Mesendoderm (in vitro differentiated cells): ENCODE data around the gene CDK7.

Experiments used
- DNase-seq: peaks from one replicate; pipeline ENCODE4 v3.0.0; 2013
- H2AK5ac ChIP-seq: 2 replicates; pipeline ENCODE4 v1.6.1; 2013; ENCODE audit warnings: low read length, inconsistent platforms
- H2BK120ac ChIP-seq: 2 replicates; pipeline ENCODE4 v1.6.1; 2013; ENCODE audit warnings: low read depth, mild to moderate bottlenecking, low read length, moderate library complexity, mixed read lengths
- H2BK15ac ChIP-seq: replicated peaks from 2 replicates; pipeline ENCODE4 v1.6.1; 2013; ENCODE audit warnings: low read depth, mild to moderate bottlenecking, moderate library complexity
- H2BK5ac ChIP-seq: 2 replicates; pipeline ENCODE4 v1.6.1; 2013; ENCODE audit warnings: low read length, inconsistent platforms
- H3K18ac ChIP-seq: 2 replicates; pipeline ENCODE4 v1.6.1; 2013; ENCODE audit warnings: mild to moderate bottlenecking, low read length, mixed read lengths
- H3K23ac ChIP-seq: one replicate; pipeline ENCODE4 v1.6.1; 2013; ENCODE audit warnings: low read length
- H3K27ac ChIP-seq: 2 replicates; pipeline ENCODE4 v1.5.1; 2013; ENCODE audit warnings: low read depth, mild to moderate bottlenecking, inconsistent platforms, low read length, moderate library complexity
- H3K27me3 ChIP-seq: 2 replicates; pipeline ENCODE4 v1.6.1; 2013; ENCODE audit warnings: low read length, control low read depth, mild to moderate bottlenecking, inconsistent platforms; ENCODE audit not compliant: insufficient read depth, poor library complexity
- H3K36me3 ChIP-seq: 2 replicates; pipeline ENCODE4 v1.6.1; 2013; ENCODE audit warnings: low read length, inconsistent platforms; ENCODE audit not compliant: control insufficient read depth, insufficient read depth
- H3K4ac ChIP-seq: one replicate; pipeline ENCODE4 v1.6.1; 2013; ENCODE audit warnings: low read depth, mild to moderate bottlenecking, low read length, moderate library complexity
- H3K4me1 ChIP-seq: 2 replicates; pipeline ENCODE4 v1.6.1; 2013; ENCODE audit warnings: low read depth, low read length, inconsistent platforms; ENCODE audit not compliant: control insufficient read depth
- H3K4me2 ChIP-seq: 2 replicates; pipeline ENCODE4 v1.6.1; 2013; ENCODE audit warnings: low read length
- H3K4me3 ChIP-seq: 2 replicates; pipeline ENCODE4 v1.5.1; 2013; ENCODE audit warnings: mild to moderate bottlenecking, low read length
- H3K56ac ChIP-seq: one replicate; pipeline ENCODE4 v1.6.1; 2013; ENCODE audit warnings: low read length
- H3K79me1 ChIP-seq: 2 replicates; pipeline ENCODE4 v1.6.1; 2013; ENCODE audit warnings: low read length, inconsistent platforms
- H3K79me2 ChIP-seq: 2 replicates; pipeline ENCODE4 v1.6.1; 2013; ENCODE audit warnings: mild to moderate bottlenecking, low read length; ENCODE audit not compliant: control insufficient read depth, insufficient read depth
- H3K9ac ChIP-seq: 2 replicates; pipeline ENCODE4 v1.6.1; 2013; ENCODE audit warnings: low read length, inconsistent platforms
- H4K5ac ChIP-seq: one replicate; pipeline ENCODE4 v1.6.1; 2013; ENCODE audit warnings: low read length
- H4K8ac ChIP-seq: one replicate; pipeline ENCODE4 v1.6.1; 2013; ENCODE audit warnings: low read depth, mild to moderate bottlenecking, control low read depth, low read length, moderate library complexity
- WGBS: extraction: QIAGEN DNeasy Blood & Tissue Kit; methylation state at CpG from one replicate; pipeline ENCODE4 v1.1.7; 2013; ENCODE audit warnings: low lambda C conversion rate, missing lambda C conversion rate; ENCODE audit not compliant: insufficient coverage; ENCODE audit errors: extremely low coverage; 5-methylcytosine and 5-hydroxymethylcytosine counted together

The CDK7 gene

GRCh38 chr5:69206528-69207190 lies 28.0 kb upstream of the CDK7 start:
- no peaks in the 10 kb centered on the region for H3K4me1 ChIP-seq
- no peak overlapping the region for H3K56ac ChIP-seq
- WGBS, result no CpG with 5 or more reads among the region's 5 CpGs
- H3K4ac ChIP-seq, result no peak overlapping the region
- no peak overlapping the region for H2AK5ac ChIP-seq
- H3K9ac ChIP-seq, result no peak overlapping the region
- H2BK120ac ChIP-seq, result no peak overlapping the region
- no peak overlapping the region for H3K23ac ChIP-seq
- H3K18ac ChIP-seq, result no peak overlapping the region
- no peak overlapping the region for H2BK5ac ChIP-seq
- H3K4me3 ChIP-seq, result no peak overlapping the region
- DNase-seq, result no peak
- no peak overlapping the region for H4K5ac ChIP-seq
- no peak overlapping the region for H3K27ac ChIP-seq
- no peaks in the 10 kb centered on the region for H3K79me1 ChIP-seq
- peaks cover 1% of the 10 kb centered on the region for H3K36me3 ChIP-seq
- no peak overlapping the region for H4K8ac ChIP-seq
- no peaks in the 10 kb centered on the region for H3K79me2 ChIP-seq
- no peaks in the 10 kb centered on the region for H3K27me3 ChIP-seq
- H2BK15ac ChIP-seq, result no peak overlapping the region
- H3K4me2 ChIP-seq, result no peak overlapping the region

- H2BK15ac ChIP-seq, result no peak overlapping the region
- H2AK5ac ChIP-seq, result no peak overlapping the region
- H3K56ac ChIP-seq, result no peak overlapping the region
- no CpG with 5 or more reads among the region's 2 CpGs for WGBS
- H3K23ac ChIP-seq, result no peak overlapping the region
- H3K4me1 ChIP-seq, result no peaks in the 10 kb centered on the region
- H3K79me1 ChIP-seq, result no peaks in the 10 kb centered on the region
- H3K4ac ChIP-seq, result no peak overlapping the region
- no peak overlapping the region for H3K18ac ChIP-seq
- H3K79me2 ChIP-seq, result no peaks in the 10 kb centered on the region
- H3K27ac ChIP-seq, result no peak overlapping the region
- H4K5ac ChIP-seq, result no peak overlapping the region
- H3K4me2 ChIP-seq, result no peak overlapping the region
- H2BK5ac ChIP-seq, result no peak overlapping the region
- H3K27me3 ChIP-seq, result no peaks in the 10 kb centered on the region
- DNase-seq, result no peak
- H4K8ac ChIP-seq, result no peak overlapping the region
- H2BK120ac ChIP-seq, result no peak overlapping the region
- no peaks in the 10 kb centered on the region for H3K36me3 ChIP-seq
- H3K4me3 ChIP-seq, result no peak overlapping the region
- no peak overlapping the region for H3K9ac ChIP-seq
Observed at GRCh38 chr5:69209602-69210001, 25.1 kb upstream of the CDK7 start.

GRCh38 chr5:69211200-69211599 lies 23.5 kb upstream of the CDK7 start:
- Histone ChIP-seq H3K79me1 (no peaks in the 10 kb centered on the region), H4K8ac (no peak overlapping the region), H2BK5ac (no peak overlapping the region), H3K4me2 (no peak overlapping the region), H4K5ac (no peak overlapping the region), H2BK15ac (no peak overlapping the region), H3K4ac (no peak overlapping the region), H3K27ac (no peak overlapping the region), H3K27me3 (no peaks in the 10 kb centered on the region), H3K4me3 (no peak overlapping the region), H3K18ac (no peak overlapping the region), H3K79me2 (no peaks in the 10 kb centered on the region), H3K56ac (no peak overlapping the region), H3K9ac (no peak overlapping the region), H2BK120ac (no peak overlapping the region), H3K36me3 (no peaks in the 10 kb centered on the region), H3K23ac (no peak overlapping the region), H3K4me1 (no peaks in the 10 kb centered on the region), H2AK5ac (no peak overlapping the region)
- WGBS, result no CpG with 5 or more reads among the region's 2 CpGs
- no peak for DNase-seq

GRCh38 chr5:69212022-69212421 lies 22.7 kb upstream of the CDK7 start:
- no peak overlapping the region for H3K56ac ChIP-seq
- H4K5ac ChIP-seq, result no peak overlapping the region
- no peaks in the 10 kb centered on the region for H3K79me1 ChIP-seq
- no peak overlapping the region for H3K9ac ChIP-seq
- no peaks in the 10 kb centered on the region for H3K4me1 ChIP-seq
- H3K4me2 ChIP-seq, result no peak overlapping the region
- H2BK15ac ChIP-seq, result no peak overlapping the region
- no CpG with 5 or more reads among the region's 2 CpGs for WGBS
- no peaks in the 10 kb centered on the region for H3K27me3 ChIP-seq
- no peak overlapping the region for H2BK5ac ChIP-seq
- H3K27ac ChIP-seq, result no peak overlapping the region
- no peaks in the 10 kb centered on the region for H3K79me2 ChIP-seq
- H3K36me3 ChIP-seq, result no peaks in the 10 kb centered on the region
- H2AK5ac ChIP-seq, result no peak overlapping the region
- no peak for DNase-seq
- no peak overlapping the region for H3K23ac ChIP-seq
- no peak overlapping the region for H4K8ac ChIP-seq
- no peak overlapping the region for H3K18ac ChIP-seq
- H2BK120ac ChIP-seq, result no peak overlapping the region
- H3K4me3 ChIP-seq, result no peak overlapping the region
- H3K4ac ChIP-seq, result no peak overlapping the region

- no peak overlapping the region for H3K27ac ChIP-seq
Observed at GRCh38 chr5:69213513-69214215, 21.0 kb upstream of the CDK7 start.

More at GRCh38 chr5:69213513-69214215, 21.0 kb upstream of the CDK7 start:
- H4K5ac ChIP-seq, result no peak overlapping the region
- no peak overlapping the region for H4K8ac ChIP-seq
- H3K9ac ChIP-seq, result no peak overlapping the region
- WGBS, result no CpG with 5 or more reads among the region's 4 CpGs
- DNase-seq, result no peak
- no peak overlapping the region for H2BK120ac ChIP-seq
- no peaks in the 10 kb centered on the region for H3K79me2 ChIP-seq
- H3K4ac ChIP-seq, result no peak overlapping the region
- H2BK5ac ChIP-seq, result no peak overlapping the region
- H2AK5ac ChIP-seq, result no peak overlapping the region
- H3K27me3 ChIP-seq, result no peaks in the 10 kb centered on the region
- no peaks in the 10 kb centered on the region for H3K4me1 ChIP-seq
- H3K4me2 ChIP-seq, result no peak overlapping the region
- H3K79me1 ChIP-seq, result no peaks in the 10 kb centered on the region
- H2BK15ac ChIP-seq, result no peak overlapping the region
- no peak overlapping the region for H3K56ac ChIP-seq
- H3K36me3 ChIP-seq, result no peaks in the 10 kb centered on the region
- H3K23ac ChIP-seq, result no peak overlapping the region
- H3K18ac ChIP-seq, result no peak overlapping the region
- no peak overlapping the region for H3K4me3 ChIP-seq
